ENCODE data around the gene MYO7B.

DNA sequence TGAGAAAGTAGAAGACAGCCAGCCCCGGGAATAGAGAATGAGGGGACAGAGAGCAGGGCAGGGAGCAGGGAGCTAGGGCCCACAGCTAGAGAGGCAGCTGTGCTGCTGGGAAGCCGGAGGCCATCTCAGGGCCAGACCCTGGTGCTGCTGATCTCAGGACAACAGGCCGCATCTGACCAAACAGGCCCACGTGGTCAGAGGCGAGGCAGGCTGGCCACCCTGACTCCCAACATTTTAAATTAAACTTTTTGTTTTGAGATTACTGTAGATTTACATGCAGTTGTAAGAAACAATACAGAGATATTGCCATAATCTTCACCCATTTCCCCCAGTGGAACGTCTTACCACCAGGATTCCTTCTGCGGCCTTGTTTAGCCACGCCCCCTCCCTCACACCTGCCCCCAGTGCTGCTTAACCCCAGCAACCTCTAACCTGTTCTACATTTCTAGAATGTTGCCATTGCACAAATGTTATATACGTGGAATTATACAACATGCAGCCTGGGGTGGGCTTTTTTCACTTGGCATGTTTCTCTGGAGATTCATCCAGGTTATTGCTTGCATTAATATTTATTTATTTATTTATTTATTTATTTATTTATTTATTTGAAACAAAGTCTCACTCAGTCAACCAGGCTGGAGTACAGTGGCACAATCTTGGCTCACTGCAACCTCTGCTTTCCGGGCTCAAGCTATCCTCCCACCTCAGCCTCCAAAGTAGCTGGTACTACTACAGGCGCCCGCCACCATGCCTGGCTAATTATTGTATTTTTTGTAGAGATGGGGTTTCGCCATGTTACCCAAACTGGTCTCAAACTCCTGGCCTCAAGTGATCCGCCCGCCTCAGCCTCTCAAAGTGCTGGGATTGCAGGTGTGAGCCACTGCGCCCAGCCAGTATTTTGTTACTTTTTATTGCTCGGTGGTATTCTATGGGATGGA, 61.8 kb downstream of the MYO7B start:
- TF ChIP-seq, protein P1, sequence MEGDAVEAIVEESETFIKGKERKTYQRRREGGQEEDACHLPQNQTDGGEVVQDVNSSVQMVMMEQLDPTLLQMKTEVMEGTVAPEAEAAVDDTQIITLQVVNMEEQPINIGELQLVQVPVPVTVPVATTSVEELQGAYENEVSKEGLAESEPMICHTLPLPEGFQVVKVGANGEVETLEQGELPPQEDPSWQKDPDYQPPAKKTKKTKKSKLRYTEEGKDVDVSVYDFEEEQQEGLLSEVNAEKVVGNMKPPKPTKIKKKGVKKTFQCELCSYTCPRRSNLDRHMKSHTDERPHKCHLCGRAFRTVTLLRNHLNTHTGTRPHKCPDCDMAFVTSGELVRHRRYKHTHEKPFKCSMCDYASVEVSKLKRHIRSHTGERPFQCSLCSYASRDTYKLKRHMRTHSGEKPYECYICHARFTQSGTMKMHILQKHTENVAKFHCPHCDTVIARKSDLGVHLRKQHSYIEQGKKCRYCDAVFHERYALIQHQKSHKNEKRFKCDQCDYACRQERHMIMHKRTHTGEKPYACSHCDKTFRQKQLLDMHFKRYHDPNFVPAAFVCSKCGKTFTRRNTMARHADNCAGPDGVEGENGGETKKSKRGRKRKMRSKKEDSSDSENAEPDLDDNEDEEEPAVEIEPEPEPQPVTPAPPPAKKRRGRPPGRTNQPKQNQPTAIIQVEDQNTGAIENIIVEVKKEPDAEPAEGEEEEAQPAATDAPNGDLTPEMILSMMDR (IDR thresholded peaks at IDR 0.05), result no peak
- TF ChIP-seq, protein P2, sequence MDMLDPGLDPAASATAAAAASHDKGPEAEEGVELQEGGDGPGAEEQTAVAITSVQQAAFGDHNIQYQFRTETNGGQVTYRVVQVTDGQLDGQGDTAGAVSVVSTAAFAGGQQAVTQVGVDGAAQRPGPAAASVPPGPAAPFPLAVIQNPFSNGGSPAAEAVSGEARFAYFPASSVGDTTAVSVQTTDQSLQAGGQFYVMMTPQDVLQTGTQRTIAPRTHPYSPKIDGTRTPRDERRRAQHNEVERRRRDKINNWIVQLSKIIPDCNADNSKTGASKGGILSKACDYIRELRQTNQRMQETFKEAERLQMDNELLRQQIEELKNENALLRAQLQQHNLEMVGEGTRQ (IDR thresholded peaks at IDR 0.05), result no peak
- TF ChIP-seq EP300 (IDR thresholded peaks at IDR 0.05) (no peak), POLR2A (IDR thresholded peaks at IDR 0.05; ENCODE audit: low read length) (no peak), MAFK (IDR thresholded peaks at IDR 0.05; ENCODE audit: partially characterized antibody) (no peak), SMC3 (IDR thresholded peaks at IDR 0.05) (no peak)
- TF ChIP-seq, protein P3, sequence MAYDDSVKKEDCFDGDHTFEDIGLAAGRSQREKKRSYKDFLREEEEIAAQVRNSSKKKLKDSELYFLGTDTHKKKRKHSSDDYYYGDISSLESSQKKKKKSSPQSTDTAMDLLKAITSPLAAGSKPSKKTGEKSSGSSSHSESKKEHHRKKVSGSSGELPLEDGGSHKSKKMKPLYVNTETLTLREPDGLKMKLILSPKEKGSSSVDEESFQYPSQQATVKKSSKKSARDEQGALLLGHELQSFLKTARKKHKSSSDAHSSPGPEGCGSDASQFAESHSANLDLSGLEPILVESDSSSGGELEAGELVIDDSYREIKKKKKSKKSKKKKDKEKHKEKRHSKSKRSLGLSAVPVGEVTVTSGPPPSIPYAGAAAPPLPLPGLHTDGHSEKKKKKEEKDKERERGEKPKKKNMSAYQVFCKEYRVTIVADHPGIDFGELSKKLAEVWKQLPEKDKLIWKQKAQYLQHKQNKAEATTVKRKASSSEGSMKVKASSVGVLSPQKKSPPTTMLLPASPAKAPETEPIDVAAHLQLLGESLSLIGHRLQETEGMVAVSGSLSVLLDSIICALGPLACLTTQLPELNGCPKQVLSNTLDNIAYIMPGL (CRISPR knock-in tag; IDR thresholded peaks at IDR 0.05; ENCODE audit: borderline replicate concordance), result no peak

Data from A549 (cell line).